Ovary (tissue), 3 donors: ENCODE results near the gene CACNA1A.

Experiments used
- CTCF ChIP-seq, 3 donors: fragments of 450-650 bp in 2 of 3; fragments of 200-600 bp in 1 of 3; IDR thresholded peaks; one replicate each; pipeline versions ENCODE4 v1.5.1 to v1.8.0; 2016 to 2022; ENCODE audit warnings: antibody characterized with exemption in 3 of 3, mild to moderate bottlenecking in 1 of 3
- EP300 ChIP-seq: sonication (generic); formaldehyde crosslinking; IDR thresholded peaks from one replicate; pipeline ENCODE4 v1.6.1; 2017; ENCODE audit warnings: antibody characterized with exemption
- POLR2A ChIP-seq: fragments of 450-650 bp; IDR thresholded peaks from one replicate; pipeline ENCODE4 v1.6.1; 2017; ENCODE audit warnings: antibody characterized with exemption, mild to moderate bottlenecking, moderate library complexity
- donor health status: DM: no; HTN: no; CAD: no.

GRCh38 chr19:13319526-13319925 is 186.8 kb downstream of the CACNA1A start:
- no peak for TF ChIP-seq CTCF (IDR thresholded peaks at IDR 0.05)
- no peak for TF ChIP-seq EP300
- TF ChIP-seq POLR2A: no peak
